HepG2 (cell line): Measurements from ENCODE around the gene TOR4A. TPM values are rescaled to one million over a fixed set of nuclear protein-coding genes. Genes with fewer than 3 reads are reported as not detected.

ENCODE experiments used
- EHMT2 ChIP-seq: fragments of 200-600 bp; sonication (generic); IDR thresholded peaks from 2 replicates; pipeline ENCODE4 v1.7.0; 2017; ENCODE audit warnings: antibody characterized with exemption, low read depth, low read length, borderline replicate concordance
- ETV5 ChIP-seq: IDR thresholded peaks from 2 replicates; pipeline ENCODE4 v1.6.1; 2018; ENCODE audit warnings: missing biosample characterization, missing genetic modification reagents, inconsistent platforms, borderline replicate concordance
- KLF13 ChIP-seq: sonication (generic); formaldehyde crosslinking; IDR thresholded peaks from 2 replicates; pipeline ENCODE4 v1.4.0; 2020; ENCODE audit warnings: mild to moderate bottlenecking, missing genetic modification reagents
- MTA3 ChIP-seq: sonication (generic); formaldehyde crosslinking; IDR thresholded peaks from 2 replicates; pipeline ENCODE4 v1.4.0; 2020; ENCODE audit warnings: missing genetic modification reagents
- RFX5 ChIP-seq: IDR thresholded peaks from 2 replicates; pipeline ENCODE4 v1.6.1; 2011; ENCODE audit warnings: low read depth, low read length, improper control_type of control experiment
- SETDB1 ChIP-seq: sonication (generic); formaldehyde crosslinking; IDR thresholded peaks from 2 replicates; pipeline ENCODE4 v1.5.1; 2020; ENCODE audit warnings: missing genetic modification reagents, mild to moderate bottlenecking, borderline replicate concordance
- SOX6 ChIP-seq, 2 experiments: fragments of 450-650 bp in 1 of 2; sonication (generic) in 1 of 2; formaldehyde crosslinking in 1 of 2; IDR thresholded peaks; 2 replicates each; pipeline versions ENCODE4 v1.4.0 to v1.6.1; 2017 to 2020; ENCODE audit warnings: antibody characterized with exemption in 1 of 2, mild to moderate bottlenecking in 1 of 2, missing genetic modification reagents in 1 of 2
- ZMAT3 ChIP-seq: sonication (generic); formaldehyde crosslinking; conservative IDR thresholded peaks from 2 replicates; pipeline ENCODE4 v1.7.0; 2021; ENCODE audit warnings: missing genetic modification reagents
- ZNF264 ChIP-seq: sonication (generic); formaldehyde crosslinking; IDR thresholded peaks from 2 replicates; pipeline ENCODE4 v1.4.0; 2020; ENCODE audit warnings: missing genetic modification reagents
- ZNF460 ChIP-seq: sonication (generic); formaldehyde crosslinking; IDR thresholded peaks from 2 replicates; pipeline ENCODE4 v1.5.1; 2020; ENCODE audit warnings: missing genetic modification reagents, mild to moderate bottlenecking, borderline replicate concordance
- ZNF7 ChIP-seq: IDR thresholded peaks from 2 replicates; pipeline ENCODE4 v1.6.1; 2016; ENCODE audit warnings: missing biosample characterization, missing genetic modification reagents
- ZNF766 ChIP-seq: sonication (generic); formaldehyde crosslinking; IDR thresholded peaks from 2 replicates; pipeline ENCODE4 v1.5.0; 2020; ENCODE audit warnings: missing genetic modification reagents, borderline replicate concordance
- polyA plus RNA-seq, 8 experiments: library from polyadenylated mRNA; depleted of rRNA in 3 of 8; stranded (reverse) in 7 of 8; unstranded in 1 of 8; fragments of >200 nt; fragmentation: Illumina TruSeq in 4 of 8; extraction: Trizol in 4 of 8; gene quantifications; 2 replicates each; pipeline versions ENCODE4 v1.2.1 to v1.2.3, GENCODE V29; 2011 to 2016; ENCODE audit warnings: low read depth in 4 of 8, missing spikeins in 1 of 8, mixed read lengths in 1 of 8; ENCODE audit not compliant: insufficient read depth in 1 of 8
- total RNA-seq, 5 experiments: library from RNA; depleted of rRNA; stranded (reverse); fragments of >200 nt; fragmentation: Illumina TruSeq; extraction: Trizol; gene quantifications; 2 replicates each; pipeline ENCODE4 v1.2.3, GENCODE V29; 2016; ENCODE audit warnings: low read depth in 1 of 5
- TF ChIP-seq, protein P1 (sequence below): sonication (generic); formaldehyde crosslinking; IDR thresholded peaks from 2 replicates; pipeline ENCODE4 v1.4.0; 2020; ENCODE audit warnings: mild to moderate bottlenecking, low read depth, missing genetic modification reagents
- TF ChIP-seq, protein P2 (sequence below): sonication (generic); formaldehyde crosslinking; IDR thresholded peaks from 2 replicates; pipeline ENCODE4 v1.9.0; 2021; ENCODE audit warnings: missing genetic modification reagents, mild to moderate bottlenecking, borderline replicate concordance
- TF ChIP-seq, protein P3 (sequence below): sonication (generic); formaldehyde crosslinking; IDR thresholded peaks from 2 replicates; pipeline ENCODE4 v1.9.0; 2021; ENCODE audit warnings: missing genetic modification reagents, borderline replicate concordance
- TF ChIP-seq, protein P4 (sequence below): fragments of 450-650 bp; IDR thresholded peaks from 2 replicates; pipeline ENCODE4 v1.6.1; 2016
- TF ChIP-seq, protein P5 (sequence below): sonication (generic); formaldehyde crosslinking; IDR thresholded peaks from 2 replicates; pipeline ENCODE4 v1.9.0; 2021; ENCODE audit warnings: missing genetic modification reagents, borderline replicate concordance
- TF ChIP-seq, protein P6 (sequence below): sonication (generic); formaldehyde crosslinking; IDR thresholded peaks from 2 replicates; pipeline ENCODE4 v1.4.0; 2020; ENCODE audit warnings: missing genetic modification reagents

Gene TOR4A
- total and polyA plus RNA-seq, 2 of the 13 experiments (the other 11 are each of a cell fraction or from before 2014, with no cell fraction given): 11.1 to 14.2 TPM

DNA sequence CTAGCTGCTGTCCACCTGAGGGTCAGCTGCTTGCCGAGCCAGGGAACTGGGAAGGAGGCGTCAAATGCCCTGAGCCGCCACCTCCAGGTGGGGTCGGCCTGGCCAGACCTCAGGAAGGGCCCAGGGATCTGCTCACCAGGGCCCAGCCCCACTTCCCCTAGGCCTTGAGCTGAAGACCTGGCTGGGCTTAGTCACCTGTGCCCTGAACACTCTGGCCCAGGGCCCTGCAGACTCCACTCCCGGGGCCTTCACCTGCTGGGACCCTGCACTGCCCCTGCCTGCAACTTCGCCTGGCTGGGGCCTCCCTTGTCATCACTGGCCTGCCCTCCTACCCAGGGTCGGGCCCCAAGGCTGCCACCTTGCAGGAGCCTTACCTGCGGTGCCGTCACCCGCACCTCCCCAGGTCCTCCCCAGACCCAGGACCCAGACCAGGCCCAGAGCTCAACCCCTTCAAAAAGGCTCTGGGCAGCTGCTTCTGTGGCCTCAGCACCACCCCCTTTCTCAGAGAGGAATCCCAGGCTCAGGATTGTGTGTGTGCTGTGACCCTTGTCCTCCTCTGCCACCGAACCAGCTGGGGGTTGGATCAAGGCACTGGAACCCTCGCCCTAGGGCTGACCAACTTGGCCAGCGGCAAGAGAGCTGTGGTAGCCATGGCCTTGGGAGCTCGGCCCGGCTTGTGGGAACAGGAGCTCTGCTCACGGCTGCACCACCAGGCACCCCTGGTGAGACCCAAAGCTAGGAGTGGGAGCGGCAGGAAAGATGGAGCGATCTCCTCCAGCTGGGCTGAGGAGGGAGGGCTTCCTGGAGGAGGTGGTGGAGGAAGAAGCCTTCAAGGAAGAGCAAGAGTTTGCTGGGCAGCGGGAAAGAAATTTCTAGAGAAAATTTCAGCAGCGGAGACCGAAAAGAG lies 23.6 kb upstream of the TOR4A start (continued):
- TF ChIP-seq MTA3 (CRISPR knock-in tag) (no peak), SOX6 (IDR thresholded peaks at IDR 0.05) (no peak), SOX6 (CRISPR knock-in tag; IDR thresholded peaks at IDR 0.05) (peak; percentile 41), ETV5 (no peak), ZMAT3 (CRISPR knock-in tag) (no peak; the same call in 1 of the 2 replicates), KLF13 (no peak), EHMT2 (no peak), ZNF460 (no peak), ZNF264 (CRISPR knock-in tag) (no peak), RFX5 (no peak), SETDB1 (no peak), ZNF7 (CRISPR knock-in tag) (no peak), ZNF766 (CRISPR knock-in tag) (no peak)
- TF ChIP-seq, protein P1, sequence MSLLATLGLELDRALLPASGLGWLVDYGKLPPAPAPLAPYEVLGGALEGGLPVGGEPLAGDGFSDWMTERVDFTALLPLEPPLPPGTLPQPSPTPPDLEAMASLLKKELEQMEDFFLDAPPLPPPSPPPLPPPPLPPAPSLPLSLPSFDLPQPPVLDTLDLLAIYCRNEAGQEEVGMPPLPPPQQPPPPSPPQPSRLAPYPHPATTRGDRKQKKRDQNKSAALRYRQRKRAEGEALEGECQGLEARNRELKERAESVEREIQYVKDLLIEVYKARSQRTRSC (CRISPR knock-in tag): no peak
- TF ChIP-seq, protein P2, sequence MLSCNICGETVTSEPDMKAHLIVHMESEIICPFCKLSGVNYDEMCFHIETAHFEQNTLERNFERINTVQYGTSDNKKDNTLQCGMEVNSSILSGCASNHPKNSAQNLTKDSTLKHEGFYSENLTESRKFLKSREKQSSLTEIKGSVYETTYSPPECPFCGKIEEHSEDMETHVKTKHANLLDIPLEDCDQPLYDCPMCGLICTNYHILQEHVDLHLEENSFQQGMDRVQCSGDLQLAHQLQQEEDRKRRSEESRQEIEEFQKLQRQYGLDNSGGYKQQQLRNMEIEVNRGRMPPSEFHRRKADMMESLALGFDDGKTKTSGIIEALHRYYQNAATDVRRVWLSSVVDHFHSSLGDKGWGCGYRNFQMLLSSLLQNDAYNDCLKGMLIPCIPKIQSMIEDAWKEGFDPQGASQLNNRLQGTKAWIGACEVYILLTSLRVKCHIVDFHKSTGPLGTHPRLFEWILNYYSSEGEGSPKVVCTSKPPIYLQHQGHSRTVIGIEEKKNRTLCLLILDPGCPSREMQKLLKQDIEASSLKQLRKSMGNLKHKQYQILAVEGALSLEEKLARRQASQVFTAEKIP (CRISPR knock-in tag): no peak
- TF ChIP-seq, protein P3, sequence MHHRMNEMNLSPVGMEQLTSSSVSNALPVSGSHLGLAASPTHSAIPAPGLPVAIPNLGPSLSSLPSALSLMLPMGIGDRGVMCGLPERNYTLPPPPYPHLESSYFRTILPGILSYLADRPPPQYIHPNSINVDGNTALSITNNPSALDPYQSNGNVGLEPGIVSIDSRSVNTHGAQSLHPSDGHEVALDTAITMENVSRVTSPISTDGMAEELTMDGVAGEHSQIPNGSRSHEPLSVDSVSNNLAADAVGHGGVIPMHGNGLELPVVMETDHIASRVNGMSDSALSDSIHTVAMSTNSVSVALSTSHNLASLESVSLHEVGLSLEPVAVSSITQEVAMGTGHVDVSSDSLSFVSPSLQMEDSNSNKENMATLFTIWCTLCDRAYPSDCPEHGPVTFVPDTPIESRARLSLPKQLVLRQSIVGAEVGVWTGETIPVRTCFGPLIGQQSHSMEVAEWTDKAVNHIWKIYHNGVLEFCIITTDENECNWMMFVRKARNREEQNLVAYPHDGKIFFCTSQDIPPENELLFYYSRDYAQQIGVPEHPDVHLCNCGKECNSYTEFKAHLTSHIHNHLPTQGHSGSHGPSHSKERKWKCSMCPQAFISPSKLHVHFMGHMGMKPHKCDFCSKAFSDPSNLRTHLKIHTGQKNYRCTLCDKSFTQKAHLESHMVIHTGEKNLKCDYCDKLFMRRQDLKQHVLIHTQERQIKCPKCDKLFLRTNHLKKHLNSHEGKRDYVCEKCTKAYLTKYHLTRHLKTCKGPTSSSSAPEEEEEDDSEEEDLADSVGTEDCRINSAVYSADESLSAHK: no peak
- TF ChIP-seq, protein P4, sequence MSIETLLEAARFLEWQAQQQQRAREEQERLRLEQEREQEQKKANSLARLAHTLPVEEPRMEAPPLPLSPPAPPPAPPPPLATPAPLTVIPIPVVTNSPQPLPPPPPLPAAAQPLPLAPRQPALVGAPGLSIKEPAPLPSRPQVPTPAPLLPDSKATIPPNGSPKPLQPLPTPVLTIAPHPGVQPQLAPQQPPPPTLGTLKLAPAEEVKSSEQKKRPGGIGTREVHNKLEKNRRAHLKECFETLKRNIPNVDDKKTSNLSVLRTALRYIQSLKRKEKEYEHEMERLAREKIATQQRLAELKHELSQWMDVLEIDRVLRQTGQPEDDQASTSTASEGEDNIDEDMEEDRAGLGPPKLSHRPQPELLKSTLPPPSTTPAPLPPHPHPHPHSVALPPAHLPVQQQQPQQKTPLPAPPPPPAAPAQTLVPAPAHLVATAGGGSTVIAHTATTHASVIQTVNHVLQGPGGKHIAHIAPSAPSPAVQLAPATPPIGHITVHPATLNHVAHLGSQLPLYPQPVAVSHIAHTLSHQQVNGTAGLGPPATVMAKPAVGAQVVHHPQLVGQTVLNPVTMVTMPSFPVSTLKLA: no peak
- TF ChIP-seq, protein P5, sequence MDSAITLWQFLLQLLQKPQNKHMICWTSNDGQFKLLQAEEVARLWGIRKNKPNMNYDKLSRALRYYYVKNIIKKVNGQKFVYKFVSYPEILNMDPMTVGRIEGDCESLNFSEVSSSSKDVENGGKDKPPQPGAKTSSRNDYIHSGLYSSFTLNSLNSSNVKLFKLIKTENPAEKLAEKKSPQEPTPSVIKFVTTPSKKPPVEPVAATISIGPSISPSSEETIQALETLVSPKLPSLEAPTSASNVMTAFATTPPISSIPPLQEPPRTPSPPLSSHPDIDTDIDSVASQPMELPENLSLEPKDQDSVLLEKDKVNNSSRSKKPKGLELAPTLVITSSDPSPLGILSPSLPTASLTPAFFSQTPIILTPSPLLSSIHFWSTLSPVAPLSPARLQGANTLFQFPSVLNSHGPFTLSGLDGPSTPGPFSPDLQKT (CRISPR knock-in tag): no peak
- TF ChIP-seq, protein P6, sequence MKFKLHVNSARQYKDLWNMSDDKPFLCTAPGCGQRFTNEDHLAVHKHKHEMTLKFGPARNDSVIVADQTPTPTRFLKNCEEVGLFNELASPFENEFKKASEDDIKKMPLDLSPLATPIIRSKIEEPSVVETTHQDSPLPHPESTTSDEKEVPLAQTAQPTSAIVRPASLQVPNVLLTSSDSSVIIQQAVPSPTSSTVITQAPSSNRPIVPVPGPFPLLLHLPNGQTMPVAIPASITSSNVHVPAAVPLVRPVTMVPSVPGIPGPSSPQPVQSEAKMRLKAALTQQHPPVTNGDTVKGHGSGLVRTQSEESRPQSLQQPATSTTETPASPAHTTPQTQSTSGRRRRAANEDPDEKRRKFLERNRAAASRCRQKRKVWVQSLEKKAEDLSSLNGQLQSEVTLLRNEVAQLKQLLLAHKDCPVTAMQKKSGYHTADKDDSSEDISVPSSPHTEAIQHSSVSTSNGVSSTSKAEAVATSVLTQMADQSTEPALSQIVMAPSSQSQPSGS (CRISPR knock-in tag): no peak
